GM18861 (cell line): ENCODE results near the gene IFIT1.
A peak's percentile ranks its signal among the peaks of the same experiment; 100 is the strongest.

ENCODE experiments used
- ATAC-seq: cut with Tn5 transposase; IDR thresholded peaks from one replicate; pipeline ENCODE4 v1.9.1; 2021; ENCODE audit not compliant: unreplicated experiment

IFIT1 gene

GRCh38 chr10:89391907-89392756, at the start of gene IFIT1:
TSS of gene IFIT1 (plus strand) at chr10:89392623. CDS start at chr10:89392713, 90 bp downstream.
- ATAC-seq, result peak; percentile 72

- no peak for ATAC-seq
Measured at GRCh38 chr10:89343089-89343767, 49.2 kb upstream of the IFIT1 start.

- no peak for ATAC-seq
Measured at GRCh38 chr10:89344156-89344555, 48.3 kb upstream of the IFIT1 start.

DNA sequence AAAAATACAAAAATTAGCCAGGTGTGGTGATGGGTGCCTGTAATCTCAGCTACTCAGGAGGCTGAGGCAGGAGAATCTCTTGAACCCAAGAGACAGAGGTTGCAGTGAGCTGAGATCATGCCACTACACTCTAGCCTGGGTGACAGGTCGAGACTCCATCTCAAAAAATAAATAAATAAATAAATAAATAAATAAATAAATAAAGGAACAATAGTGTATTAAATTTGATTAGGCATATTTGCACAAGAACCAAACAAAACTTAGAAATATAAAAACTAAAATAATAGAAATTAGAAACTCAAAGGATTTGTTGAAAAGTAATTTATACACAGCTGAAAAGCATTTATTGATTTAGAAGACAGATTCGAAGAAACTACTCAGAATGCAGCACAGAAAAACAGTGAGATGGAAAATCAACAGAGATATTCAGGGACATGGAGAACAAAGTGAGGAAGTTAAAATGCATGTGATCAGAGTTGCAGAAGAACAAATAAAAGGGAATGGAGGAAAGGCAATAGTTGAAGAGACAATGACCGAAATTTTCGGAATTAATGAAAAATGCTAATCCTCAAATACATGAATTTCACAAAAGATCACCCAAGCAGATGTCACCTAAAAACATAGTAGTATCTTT, 46.9 kb upstream of the IFIT1 start:
- ATAC-seq, result no peak

DNA sequence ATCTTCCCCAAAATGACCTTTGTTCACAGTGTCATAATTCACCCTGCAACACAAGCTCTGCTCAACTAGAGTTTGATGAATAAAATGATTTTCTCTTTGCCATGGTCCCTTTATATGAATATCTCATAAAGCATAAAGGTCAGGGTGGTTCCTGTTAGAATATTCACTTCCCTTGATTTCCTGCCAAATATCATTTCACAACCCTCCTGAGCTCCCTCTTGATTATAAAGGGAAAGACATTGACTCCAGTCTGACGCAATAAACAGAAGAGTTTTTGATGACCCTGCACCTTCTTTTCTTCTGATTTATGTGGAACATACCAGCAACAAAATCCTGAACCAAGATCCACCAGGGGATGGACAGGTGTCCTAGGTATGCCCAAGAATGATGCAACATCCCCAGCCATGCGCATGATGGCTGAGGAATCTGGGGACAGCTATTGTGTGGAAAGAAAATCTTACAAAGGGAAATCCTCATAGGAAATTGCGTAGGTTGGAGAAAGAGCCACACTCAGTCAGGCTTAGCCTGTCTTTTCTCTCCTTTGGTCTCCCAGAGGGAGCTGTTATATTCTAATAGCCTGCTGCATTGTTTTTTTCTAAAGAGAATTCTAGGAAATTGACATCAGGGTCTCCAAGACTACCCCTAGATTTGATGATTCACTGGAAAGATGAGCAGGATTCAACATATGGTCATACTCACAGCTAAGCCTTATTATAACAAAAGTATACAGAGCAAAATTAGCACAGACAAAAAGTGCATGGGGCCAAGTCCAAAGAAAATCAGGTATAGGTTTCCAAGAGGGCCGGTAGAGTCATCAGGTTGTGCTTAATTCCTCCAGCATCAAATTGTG, 45.8 kb upstream of the IFIT1 start:
- no peak for ATAC-seq

DNA sequence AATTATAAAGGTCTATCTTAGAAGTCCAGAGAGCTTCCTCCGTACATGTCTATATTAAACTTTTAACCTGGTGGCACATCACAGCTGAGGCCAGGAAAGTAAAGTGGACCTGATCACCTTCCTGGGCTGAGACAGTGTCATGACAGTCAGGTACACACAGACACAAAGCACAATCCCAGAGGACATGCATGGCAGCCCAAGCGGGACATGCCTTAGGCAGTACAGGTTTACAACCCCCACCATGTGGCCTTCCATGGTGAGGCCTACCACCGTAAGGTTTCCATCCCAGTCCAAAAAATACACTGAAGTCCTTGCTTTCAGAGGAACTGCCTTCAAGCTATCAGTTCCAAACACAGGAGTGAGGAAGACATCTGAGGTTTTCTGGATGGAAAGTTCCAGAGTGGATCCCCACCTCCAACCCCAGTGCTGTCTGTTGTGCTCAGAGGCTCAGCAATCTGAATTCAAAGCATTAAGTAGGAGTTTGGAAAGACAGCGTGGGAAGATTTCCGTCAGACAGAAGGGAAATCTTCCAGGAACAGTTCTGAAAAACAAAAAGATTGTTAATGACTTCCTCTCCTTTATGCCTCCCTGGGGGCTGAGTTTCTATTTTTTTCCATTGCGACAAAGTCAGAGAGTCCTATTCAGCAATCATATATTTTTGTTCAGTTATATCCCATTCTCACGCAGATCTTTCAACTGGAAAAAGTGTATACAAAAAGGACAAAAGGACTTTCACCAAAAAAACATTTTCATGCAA, 44.5 kb upstream of the IFIT1 start:
- no peak for ATAC-seq

DNA sequence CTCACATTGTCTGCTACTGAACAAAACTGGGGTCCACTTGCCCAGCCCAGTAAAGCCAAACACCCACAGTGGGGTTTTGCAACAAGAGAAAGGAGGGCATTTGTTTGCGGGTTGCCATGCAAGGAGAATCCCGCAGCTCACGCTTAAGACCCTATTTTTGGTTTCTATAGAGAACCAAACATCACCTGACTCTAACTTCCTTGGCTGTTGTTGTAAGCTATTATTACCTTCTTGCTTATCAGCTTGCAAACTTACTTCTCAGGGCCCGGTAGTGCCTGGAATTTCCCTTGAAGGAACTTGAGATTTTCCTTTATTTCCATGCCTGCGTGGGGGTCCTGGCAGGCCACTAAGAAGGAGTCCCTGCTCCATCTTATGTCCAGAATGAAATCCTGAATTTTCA, 43.9 kb upstream of the IFIT1 start:
- no peak for ATAC-seq

GRCh38 chr10:89348975-89349374, 43.4 kb upstream of the IFIT1 start:
- ATAC-seq, result no peak

DNA sequence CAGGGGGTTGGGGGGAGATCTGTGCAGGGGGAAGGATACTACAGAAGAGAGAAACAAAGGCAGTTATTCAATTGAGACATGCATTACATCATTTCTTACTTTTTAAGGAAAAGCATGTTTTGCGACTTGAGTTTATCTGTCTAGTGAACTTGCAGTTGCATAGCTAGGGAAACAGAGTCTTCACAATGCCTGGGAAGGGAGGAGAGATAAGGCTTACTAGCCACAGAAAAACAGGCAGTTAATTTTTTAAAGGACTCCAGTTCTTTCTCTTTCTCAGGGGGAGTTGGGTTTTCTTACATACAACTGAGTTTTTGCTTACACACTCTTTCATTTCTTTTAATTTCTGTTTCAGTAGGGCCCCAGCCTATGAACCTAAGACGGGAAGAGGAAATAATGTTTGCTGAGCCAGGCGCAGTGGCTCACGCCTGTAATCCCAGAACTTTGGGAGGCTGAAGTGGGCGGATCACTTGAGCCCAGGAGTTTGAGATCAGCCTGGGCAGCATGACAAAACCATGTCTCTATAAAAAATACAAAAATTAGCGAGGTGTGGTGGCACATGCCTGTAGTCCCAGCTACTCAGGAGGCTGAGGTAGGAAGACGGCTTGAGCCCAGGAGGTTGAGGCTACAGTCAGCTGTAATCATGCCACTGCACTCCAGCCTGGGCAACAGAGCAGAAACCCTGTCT, 41.6 kb upstream of the IFIT1 start:
- peak; percentile 9 for ATAC-seq

GRCh38 chr10:89351412-89351779, 41.0 kb upstream of the IFIT1 start:
- ATAC-seq, result peak; percentile 55

- peak; percentile 34 for ATAC-seq
Measured at GRCh38 chr10:89351780-89352597, 40.4 kb upstream of the IFIT1 start.

GRCh38 chr10:89352802-89353201, 39.6 kb upstream of the IFIT1 start:
- no peak for ATAC-seq

- no peak for ATAC-seq
Measured at GRCh38 chr10:89355394-89355931, 37.0 kb upstream of the IFIT1 start.

- ATAC-seq, result no peak
Measured at GRCh38 chr10:89357096-89357495, 35.3 kb upstream of the IFIT1 start.

GRCh38 chr10:89357975-89358374, 34.4 kb upstream of the IFIT1 start:
- no peak for ATAC-seq

DNA sequence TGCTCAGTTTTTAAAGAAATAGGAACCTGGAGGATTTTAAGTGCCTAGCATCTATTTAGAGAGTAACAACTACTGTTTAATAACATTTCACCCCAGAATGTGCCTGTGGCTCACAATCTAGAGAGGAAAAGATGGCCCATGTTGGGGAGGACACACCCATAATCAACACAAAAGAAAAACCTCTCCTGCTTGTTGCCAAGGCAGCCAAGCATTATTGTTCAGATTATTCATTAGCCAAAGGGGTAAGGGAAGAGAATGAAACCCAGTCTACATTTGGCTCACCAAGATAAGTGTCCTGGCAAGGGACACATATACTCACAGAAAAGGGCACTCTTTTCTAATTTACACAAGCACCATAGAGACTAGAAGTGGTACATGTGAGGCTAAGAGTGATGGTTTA, 32.3 kb upstream of the IFIT1 start:
- ATAC-seq, result no peak

DNA sequence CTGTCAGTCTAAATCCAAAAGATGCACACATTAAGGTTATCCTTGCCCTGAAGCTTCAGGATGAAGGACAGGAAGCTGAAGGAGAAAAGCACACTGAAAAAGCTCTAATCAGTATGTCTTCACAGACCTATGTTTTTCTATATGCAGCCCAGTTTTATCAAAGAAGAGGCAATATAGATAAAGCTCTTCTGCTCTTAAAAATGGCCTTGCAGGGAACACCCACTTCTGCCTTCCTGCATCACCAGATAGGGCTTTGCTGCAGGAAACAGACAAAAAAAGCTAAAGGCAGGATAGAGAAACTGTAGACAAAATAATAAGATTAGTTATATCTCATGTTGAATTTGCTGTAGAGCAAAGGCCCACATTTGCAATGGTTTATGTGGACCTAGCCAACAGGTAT, 29.5 kb upstream of the IFIT1 start:
- no peak for ATAC-seq

- no peak for ATAC-seq
Measured at GRCh38 chr10:89363729-89364442, 28.5 kb upstream of the IFIT1 start.
